ENCODE measurements around the gene WBP4. TPM values are rescaled to one million over a fixed set of nuclear protein-coding genes. Genes with fewer than 3 reads are reported as not detected.
"Not testable (repeated sequence)": the region's sequence is repeated elsewhere in the genome, so short reads cannot be mapped to it uniquely, and the experiment has no call there.

WBP4 gene
- total and polyA plus RNA-seq, 7 donors, result 5.1 to 25.0 (median 11.6) TPM

GRCh38 chr13:41034382-41034781 is 26.9 kb upstream of the WBP4 start:
- intact Hi-C loops (cut with DNase I), result no loop called here
- H3K27ac ChIP-seq, result no peak overlapping the region
- WGBS, 2 donors, result 97% methylated on average over 4 of the region's 4 CpGs

GRCh38 chr13:41034881-41035280 is 26.4 kb upstream of the WBP4 start:
- TF ChIP-seq POLR2A (IDR thresholded peaks at IDR 0.05) (no peak), POLR2AphosphoS5 (IDR thresholded peaks at IDR 0.05) (no peak), CTCF (IDR thresholded peaks at IDR 0.05) (no peak), EP300 (IDR thresholded peaks at IDR 0.05) (no peak)
- intact Hi-C loops (cut with DNase I), result no loop called here
- H3K27me3 ChIP-seq, result no peaks in the 10 kb centered on the region
- peaks cover 0 to 29% (median 3%) of the 10 kb centered on the region in 4 donors for H3K4me1 ChIP-seq
- H3K36me3 ChIP-seq, result no peaks in the 10 kb centered on the region
- no peak for DNase-seq
- H3K9me3 ChIP-seq, result no peaks in the 10 kb centered on the region
- H3K27ac ChIP-seq, result no peak overlapping the region
- 86 to 89% methylated on average over 5 of the region's 5 CpGs for WGBS, 2 donors
- no peak overlapping the region for H3K4me3 ChIP-seq

More at GRCh38 chr13:41034382-41034781, 26.9 kb upstream of the WBP4 start:
- Histone ChIP-seq H3K4me3 (no peak overlapping the region), H3K36me3 (no peaks in the 10 kb centered on the region), H3K4me1 (peaks cover 0 to 24% (median 3%) of the 10 kb centered on the region in 4 donors), H3K27me3 (no peaks in the 10 kb centered on the region), H3K9me3 (no peaks in the 10 kb centered on the region)
- DNase-seq, result no peak
- no peak for TF ChIP-seq POLR2A (IDR thresholded peaks at IDR 0.05)
- TF ChIP-seq EP300 (IDR thresholded peaks at IDR 0.05), result no peak
- TF ChIP-seq CTCF (IDR thresholded peaks at IDR 0.05), result no peak
- no peak for TF ChIP-seq POLR2AphosphoS5 (IDR thresholded peaks at IDR 0.05)

GRCh38 chr13:41036557-41036956 is 24.8 kb upstream of the WBP4 start:
- H3K27ac ChIP-seq; H3K9me3 ChIP-seq; H3K36me3 ChIP-seq; intact Hi-C loops (cut with DNase I); H3K27me3 ChIP-seq; DNase-seq; H3K4me3 ChIP-seq: not testable (repeated sequence)
- peaks cover 0 to 38% (median 10%) of the 10 kb centered on the region in 4 donors for H3K4me1 ChIP-seq
- 91 to 95% methylated on average over 5 of the region's 5 CpGs for WGBS, 2 donors

- no peak overlapping the region for H3K4me3 ChIP-seq
- no peak for TF ChIP-seq POLR2A (IDR thresholded peaks at IDR 0.05)
- no peak for TF ChIP-seq CTCF (IDR thresholded peaks at IDR 0.05)
- TF ChIP-seq POLR2AphosphoS5 (IDR thresholded peaks at IDR 0.05), result no peak
- no peak for TF ChIP-seq EP300 (IDR thresholded peaks at IDR 0.05)
- no peaks in the 10 kb centered on the region for H3K9me3 ChIP-seq
- DNase-seq, result no peak
- no peaks in the 10 kb centered on the region for H3K36me3 ChIP-seq
- H3K27ac ChIP-seq, result no peak overlapping the region
- H3K4me1 ChIP-seq, result peaks cover 0 to 24% (median 9%) of the 10 kb centered on the region in 4 donors
- intact Hi-C loops (cut with DNase I), result no loop called here
- H3K27me3 ChIP-seq, result no peaks in the 10 kb centered on the region
Observed at GRCh38 chr13:41039746-41040145, 21.6 kb upstream of the WBP4 start.

- TF ChIP-seq POLR2A (IDR thresholded peaks at IDR 0.05) (no peak), EP300 (IDR thresholded peaks at IDR 0.05) (no peak)
- H3K4me1 ChIP-seq, result peaks cover 0 to 18% (median 7%) of the 10 kb centered on the region in 4 donors
- H3K27ac ChIP-seq, result no peak overlapping the region
- no peak overlapping the region for H3K4me3 ChIP-seq
- DNase-seq, result no peak
- intact Hi-C loops (cut with DNase I), result no loop called here
- 85 to 86% methylated on average over 9 of the region's 9 CpGs for WGBS, 2 donors
- H3K36me3 ChIP-seq, result no peaks in the 10 kb centered on the region
- H3K9me3 ChIP-seq, result no peaks in the 10 kb centered on the region
- H3K27me3 ChIP-seq, result no peaks in the 10 kb centered on the region
Observed at GRCh38 chr13:41040584-41041334, 20.6 kb upstream of the WBP4 start.

- DNase-seq; intact Hi-C loops (cut with DNase I); H3K9me3 ChIP-seq; H3K4me3 ChIP-seq; H3K27ac ChIP-seq; H3K27me3 ChIP-seq; H3K36me3 ChIP-seq: not testable (repeated sequence)
- H3K4me1 ChIP-seq, result peaks cover 0 to 18% (median 7%) of the 10 kb centered on the region in 4 donors
- WGBS, 2 donors, result 94% methylated on average over 3 of the region's 4 CpGs
Observed at GRCh38 chr13:41042419-41042818, 18.9 kb upstream of the WBP4 start.
